HL-60 (cell line): ENCODE measurements around the gene COPS7B.

Experiments
- DNase-seq, 2 experiments: peaks; one replicate each; pipeline ENCODE4 v3.0.0-alpha.2; 2010 to 2020; ENCODE audit warnings: low read depth in 1 of 2, low spot score in 1 of 2
- H3K27ac ChIP-seq: fragments of 250-450 bp; sonication (Bioruptor Pico); replicated peaks from 2 replicates; pipeline ENCODE4 v1.5.1; 2020; ENCODE audit warnings: mild to moderate bottlenecking, moderate library complexity
- H3K27me3 ChIP-seq: fragments of 250-450 bp; sonication (Bioruptor Pico); 2 replicates; pipeline ENCODE4 v1.5.1; 2021; ENCODE audit warnings: mild to moderate bottlenecking, moderate library complexity; ENCODE audit not compliant: insufficient read depth, poor library complexity, severe bottlenecking
- H3K4me3 ChIP-seq: replicated peaks from 2 replicates; pipeline ENCODE4 v1.5.1; 2011; ENCODE audit warnings: mild to moderate bottlenecking, control low read depth, low read length; ENCODE audit not compliant: insufficient read depth
- GABPA ChIP-seq: IDR thresholded peaks from 2 replicates; pipeline ENCODE4 v1.6.1; 2012; ENCODE audit warnings: low read depth
- POLR2AphosphoS5 ChIP-seq: IDR thresholded peaks from 2 replicates; pipeline ENCODE4 v1.6.1; 2012; ENCODE audit warnings: low read depth
- SPI1 ChIP-seq: IDR thresholded peaks from 2 replicates; pipeline ENCODE4 v1.6.1; 2012; ENCODE audit warnings: low read depth, mild to moderate bottlenecking, borderline replicate concordance
- long read RNA-seq: library from polyadenylated mRNA; unstranded; transcript quantifications from one replicate; pipeline ENCODE4 v2.0.0, GENCODE V29; 2020
- TF ChIP-seq, protein P1 (sequence below): IDR thresholded peaks from 2 replicates; pipeline ENCODE4 v1.6.1; 2012; ENCODE audit warnings: low read depth; ENCODE audit not compliant: insufficient replicate concordance
- TF ChIP-seq, protein P2 (sequence below): IDR thresholded peaks from one replicate; pipeline ENCODE4 v1.5.1; 2011; ENCODE audit warnings: low read length, control low read depth, inconsistent platforms; ENCODE audit not compliant: insufficient read depth

The COPS7B gene
- long read RNA-seq, transcript COPS7B-206 (8 exons, 2,051 nt): minor isoform, 8 of 601 reads
- long read RNA-seq, transcript COPS7B-224 (6 exons, 2,500 nt): minor isoform, 19 of 601 reads
- long read RNA-seq, transcript COPS7B-207 (7 exons, 1,103 nt): minor isoform, 97 of 601 reads
- long read RNA-seq, transcript COPS7B-201 (7 exons, 2,544 nt): major isoform, 399 of 601 reads
- long read RNA-seq, partial matches to known transcripts: 5 of 601 reads
- long read RNA-seq, other reads (novel, unspliced or antisense): 67 of 601 reads

DNA sequence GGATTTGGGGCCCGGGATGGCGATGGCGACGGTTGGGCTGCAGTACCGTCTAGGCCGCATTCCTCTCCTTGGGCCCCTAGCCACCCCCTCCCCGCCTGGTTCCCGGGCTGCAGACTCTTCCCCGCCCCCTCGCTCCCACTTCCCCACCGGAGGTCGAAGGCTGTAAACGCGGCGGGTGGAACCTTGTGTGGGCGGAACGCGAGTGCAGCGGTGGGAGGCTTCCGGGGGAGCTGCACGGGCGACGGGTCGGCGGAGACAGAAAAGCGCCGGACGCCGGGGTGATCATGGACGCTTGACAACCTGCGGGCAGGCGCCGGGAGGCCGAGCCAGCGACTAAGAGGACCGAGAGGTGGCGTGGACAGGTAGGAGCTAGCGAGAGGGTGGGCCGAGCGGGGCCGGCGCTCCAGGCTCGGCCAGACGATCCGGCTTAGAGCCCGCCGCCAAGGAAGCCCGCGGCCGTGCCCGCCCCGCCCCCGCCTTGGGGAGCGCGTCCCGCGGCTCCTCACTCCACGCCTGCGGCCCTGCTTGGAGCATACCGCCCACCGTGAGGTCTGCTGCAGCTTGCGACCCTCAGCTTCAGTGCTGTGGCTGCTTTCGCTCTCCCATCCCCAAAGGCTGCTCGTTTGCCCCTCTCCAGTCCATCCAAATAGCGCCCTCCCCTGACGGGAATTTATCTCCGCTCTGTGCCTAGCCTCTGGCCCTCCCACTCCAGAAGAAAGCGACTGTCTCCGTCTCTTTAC lies at the start of gene COPS7B:
COPS7B (plus strand) TSS at position 269 of the 740 bp plus-strand sequence. CDS start 2,126 bp downstream, outside the sequence.
- DNase-seq: peak; percentile 81 to 91
- Histone ChIP-seq H3K27ac (peak within 1 kb of the TSS; percentile 73), H3K4me3 (peak within 1 kb of the TSS; percentile 99), H3K27me3 (no peaks in the 10 kb centered on the region)
- TF ChIP-seq, protein P1, sequence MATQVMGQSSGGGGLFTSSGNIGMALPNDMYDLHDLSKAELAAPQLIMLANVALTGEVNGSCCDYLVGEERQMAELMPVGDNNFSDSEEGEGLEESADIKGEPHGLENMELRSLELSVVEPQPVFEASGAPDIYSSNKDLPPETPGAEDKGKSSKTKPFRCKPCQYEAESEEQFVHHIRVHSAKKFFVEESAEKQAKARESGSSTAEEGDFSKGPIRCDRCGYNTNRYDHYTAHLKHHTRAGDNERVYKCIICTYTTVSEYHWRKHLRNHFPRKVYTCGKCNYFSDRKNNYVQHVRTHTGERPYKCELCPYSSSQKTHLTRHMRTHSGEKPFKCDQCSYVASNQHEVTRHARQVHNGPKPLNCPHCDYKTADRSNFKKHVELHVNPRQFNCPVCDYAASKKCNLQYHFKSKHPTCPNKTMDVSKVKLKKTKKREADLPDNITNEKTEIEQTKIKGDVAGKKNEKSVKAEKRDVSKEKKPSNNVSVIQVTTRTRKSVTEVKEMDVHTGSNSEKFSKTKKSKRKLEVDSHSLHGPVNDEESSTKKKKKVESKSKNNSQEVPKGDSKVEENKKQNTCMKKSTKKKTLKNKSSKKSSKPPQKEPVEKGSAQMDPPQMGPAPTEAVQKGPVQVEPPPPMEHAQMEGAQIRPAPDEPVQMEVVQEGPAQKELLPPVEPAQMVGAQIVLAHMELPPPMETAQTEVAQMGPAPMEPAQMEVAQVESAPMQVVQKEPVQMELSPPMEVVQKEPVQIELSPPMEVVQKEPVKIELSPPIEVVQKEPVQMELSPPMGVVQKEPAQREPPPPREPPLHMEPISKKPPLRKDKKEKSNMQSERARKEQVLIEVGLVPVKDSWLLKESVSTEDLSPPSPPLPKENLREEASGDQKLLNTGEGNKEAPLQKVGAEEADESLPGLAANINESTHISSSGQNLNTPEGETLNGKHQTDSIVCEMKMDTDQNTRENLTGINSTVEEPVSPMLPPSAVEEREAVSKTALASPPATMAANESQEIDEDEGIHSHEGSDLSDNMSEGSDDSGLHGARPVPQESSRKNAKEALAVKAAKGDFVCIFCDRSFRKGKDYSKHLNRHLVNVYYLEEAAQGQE: peak; percentile 67
- TF ChIP-seq GABPA: peak; percentile 99
- TF ChIP-seq, protein P2, sequence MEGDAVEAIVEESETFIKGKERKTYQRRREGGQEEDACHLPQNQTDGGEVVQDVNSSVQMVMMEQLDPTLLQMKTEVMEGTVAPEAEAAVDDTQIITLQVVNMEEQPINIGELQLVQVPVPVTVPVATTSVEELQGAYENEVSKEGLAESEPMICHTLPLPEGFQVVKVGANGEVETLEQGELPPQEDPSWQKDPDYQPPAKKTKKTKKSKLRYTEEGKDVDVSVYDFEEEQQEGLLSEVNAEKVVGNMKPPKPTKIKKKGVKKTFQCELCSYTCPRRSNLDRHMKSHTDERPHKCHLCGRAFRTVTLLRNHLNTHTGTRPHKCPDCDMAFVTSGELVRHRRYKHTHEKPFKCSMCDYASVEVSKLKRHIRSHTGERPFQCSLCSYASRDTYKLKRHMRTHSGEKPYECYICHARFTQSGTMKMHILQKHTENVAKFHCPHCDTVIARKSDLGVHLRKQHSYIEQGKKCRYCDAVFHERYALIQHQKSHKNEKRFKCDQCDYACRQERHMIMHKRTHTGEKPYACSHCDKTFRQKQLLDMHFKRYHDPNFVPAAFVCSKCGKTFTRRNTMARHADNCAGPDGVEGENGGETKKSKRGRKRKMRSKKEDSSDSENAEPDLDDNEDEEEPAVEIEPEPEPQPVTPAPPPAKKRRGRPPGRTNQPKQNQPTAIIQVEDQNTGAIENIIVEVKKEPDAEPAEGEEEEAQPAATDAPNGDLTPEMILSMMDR: peak; percentile 63
- peak; percentile 73 for TF ChIP-seq POLR2AphosphoS5
- TF ChIP-seq SPI1: peak; percentile 85

DNA sequence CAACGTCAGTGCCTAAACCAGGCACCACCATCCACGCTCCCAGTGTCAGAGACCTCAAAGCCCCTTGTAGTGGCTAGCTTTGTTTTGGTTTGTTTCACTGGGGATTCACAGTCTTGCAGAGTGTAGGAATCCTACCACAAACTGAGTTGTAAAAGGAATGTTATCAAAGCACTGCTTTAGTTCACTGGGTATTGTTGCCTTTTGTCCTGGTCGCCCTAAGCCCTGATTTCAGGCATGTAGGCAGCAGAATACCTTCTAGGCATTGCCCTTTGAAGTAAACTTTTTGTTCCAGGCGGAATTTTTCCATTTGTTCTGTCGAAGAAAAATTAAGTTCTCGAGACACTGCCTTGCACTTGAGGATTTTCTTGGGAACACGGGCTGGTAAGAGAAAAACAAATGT lies 48.5 kb upstream of the COPS7B start:
- H3K27ac ChIP-seq: no peak overlapping the region

More for the DNA sequence above, 48.5 kb upstream of the COPS7B start:
- Histone ChIP-seq H3K4me3 (no peak overlapping the region), H3K27me3 (no peaks in the 10 kb centered on the region)
- TF ChIP-seq, protein P1: no peak
- TF ChIP-seq POLR2AphosphoS5 (no peak), SPI1 (no peak), GABPA (no peak)
- TF ChIP-seq, protein P2: no peak
- no peak for DNase-seq
